DND-41 (cell line): Measurements from ENCODE around the gene OSBPL5.

Source experiments
- ATAC-seq: fragments of 200-7000 bp; cut with Tn5 transposase; 3 replicates; pipeline ENCODE4 v1.9.1; 2021; ENCODE audit warnings: low read depth; ENCODE audit not compliant: insufficient read depth
- DNase-seq: peaks from one replicate; pipeline ENCODE4 v3.0.0-alpha.2; 2020
- H2AFZ ChIP-seq: 2 replicates; pipeline ENCODE4 v1.6.0; 2012; ENCODE audit warnings: low read depth, low read length
- H3K27ac ChIP-seq: 2 replicates; pipeline ENCODE4 v1.5.1; 2012; ENCODE audit warnings: low read length, inconsistent platforms
- H3K27me3 ChIP-seq: fragments of 200-600 bp; sonication (generic); 2 replicates; pipeline ENCODE4 v1.6.0; 2012; ENCODE audit warnings: low read length, mild to moderate bottlenecking, inconsistent platforms; ENCODE audit not compliant: insufficient read depth, poor library complexity
- H3K36me3 ChIP-seq: 2 replicates; pipeline ENCODE4 v1.5.1; 2012; ENCODE audit warnings: low read length, inconsistent platforms; ENCODE audit not compliant: insufficient read depth
- H3K4me1 ChIP-seq: 2 replicates; pipeline ENCODE4 v1.5.1; 2012; ENCODE audit warnings: mild to moderate bottlenecking, low read length; ENCODE audit not compliant: insufficient read depth
- H3K4me2 ChIP-seq: 2 replicates; pipeline ENCODE4 v1.6.0; 2012; ENCODE audit warnings: mild to moderate bottlenecking, moderate library complexity, low read length, inconsistent platforms; ENCODE audit not compliant: insufficient read depth
- H3K4me3 ChIP-seq, 2 experiments: fragments of 200-600 bp in 1 of 2; shearing (Covaris generic) in 1 of 2; 2 replicates each; pipeline ENCODE4 v1.5.1; 2012 to 2016; ENCODE audit warnings: inconsistent platforms in 2 of 2, low read length in 2 of 2, mild to moderate bottlenecking in 2 of 2, low read depth in 1 of 2, moderate library complexity in 1 of 2
- H3K79me2 ChIP-seq: 2 replicates; pipeline ENCODE4 v1.6.0; 2012; ENCODE audit warnings: low read length, inconsistent platforms; ENCODE audit not compliant: insufficient read depth
- H3K9ac ChIP-seq: 2 replicates; pipeline ENCODE4 v1.6.0; 2012; ENCODE audit warnings: low read depth, mild to moderate bottlenecking, inconsistent platforms, low read length, moderate library complexity
- H3K9me3 ChIP-seq: 2 replicates; pipeline ENCODE4 v1.5.1; 2012; ENCODE audit warnings: low read length, moderate library complexity, mild to moderate bottlenecking, inconsistent platforms; ENCODE audit not compliant: insufficient read depth, severe bottlenecking
- H4K20me1 ChIP-seq: 2 replicates; pipeline ENCODE4 v1.6.0; 2012; ENCODE audit warnings: low read length; ENCODE audit not compliant: insufficient read depth
- EZH2 ChIP-seq: IDR thresholded peaks from 3 replicates; pipeline ENCODE4 v1.6.1; 2012; ENCODE audit warnings: borderline replicate concordance, low read depth, mild to moderate bottlenecking, moderate library complexity, low read length, inconsistent platforms; ENCODE audit not compliant: severe bottlenecking
- TF ChIP-seq, protein P1 (sequence below): IDR thresholded peaks from 2 replicates; pipeline ENCODE4 v1.5.1; 2012; ENCODE audit warnings: borderline replicate concordance, low read length, moderate library complexity, mild to moderate bottlenecking; ENCODE audit not compliant: poor library complexity, severe bottlenecking; ENCODE audit errors: extremely low read depth

The OSBPL5 gene

DNA sequence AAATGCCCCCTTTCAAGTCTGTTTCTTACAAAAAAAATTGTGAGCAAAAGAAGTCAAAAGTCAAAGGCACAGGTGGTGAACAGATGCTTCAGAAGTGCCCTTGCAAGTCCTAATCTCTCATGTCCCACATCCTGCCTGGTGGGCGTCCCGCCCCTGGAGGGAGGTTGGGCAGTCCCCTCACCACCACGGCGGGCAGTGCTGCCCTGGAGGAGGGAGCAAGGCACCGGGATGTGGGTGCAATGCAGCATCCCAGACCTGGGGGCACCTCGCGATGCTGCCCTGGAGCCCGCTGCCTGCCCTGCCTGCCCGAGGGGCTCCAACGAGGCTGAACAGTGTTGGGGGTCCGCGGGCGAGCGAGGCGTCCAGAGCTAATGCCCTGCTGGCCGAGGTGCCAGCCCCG is 37.6 kb upstream of the OSBPL5 start:
- Histone ChIP-seq H3K9ac (peak overlapping the region; percentile 38), H3K4me3 (no peak overlapping the region), H3K79me2 (no peaks in the 10 kb centered on the region), H3K4me1 (peaks cover 33% of the 10 kb centered on the region), H3K9me3 (no peaks in the 10 kb centered on the region), H3K36me3 (no peaks in the 10 kb centered on the region), H4K20me1 (no peaks in the 10 kb centered on the region), H3K4me2 (peak overlapping the region; percentile 27), H3K27me3 (no peaks in the 10 kb centered on the region), H3K27ac (peak overlapping the region; percentile 73), H2AFZ (no peak overlapping the region)
- peak; percentile 93 for DNase-seq
- TF ChIP-seq EZH2, result no peak
- TF ChIP-seq, protein P1, sequence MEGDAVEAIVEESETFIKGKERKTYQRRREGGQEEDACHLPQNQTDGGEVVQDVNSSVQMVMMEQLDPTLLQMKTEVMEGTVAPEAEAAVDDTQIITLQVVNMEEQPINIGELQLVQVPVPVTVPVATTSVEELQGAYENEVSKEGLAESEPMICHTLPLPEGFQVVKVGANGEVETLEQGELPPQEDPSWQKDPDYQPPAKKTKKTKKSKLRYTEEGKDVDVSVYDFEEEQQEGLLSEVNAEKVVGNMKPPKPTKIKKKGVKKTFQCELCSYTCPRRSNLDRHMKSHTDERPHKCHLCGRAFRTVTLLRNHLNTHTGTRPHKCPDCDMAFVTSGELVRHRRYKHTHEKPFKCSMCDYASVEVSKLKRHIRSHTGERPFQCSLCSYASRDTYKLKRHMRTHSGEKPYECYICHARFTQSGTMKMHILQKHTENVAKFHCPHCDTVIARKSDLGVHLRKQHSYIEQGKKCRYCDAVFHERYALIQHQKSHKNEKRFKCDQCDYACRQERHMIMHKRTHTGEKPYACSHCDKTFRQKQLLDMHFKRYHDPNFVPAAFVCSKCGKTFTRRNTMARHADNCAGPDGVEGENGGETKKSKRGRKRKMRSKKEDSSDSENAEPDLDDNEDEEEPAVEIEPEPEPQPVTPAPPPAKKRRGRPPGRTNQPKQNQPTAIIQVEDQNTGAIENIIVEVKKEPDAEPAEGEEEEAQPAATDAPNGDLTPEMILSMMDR, result no peak
- ATAC-seq, result peak; percentile 94

DNA sequence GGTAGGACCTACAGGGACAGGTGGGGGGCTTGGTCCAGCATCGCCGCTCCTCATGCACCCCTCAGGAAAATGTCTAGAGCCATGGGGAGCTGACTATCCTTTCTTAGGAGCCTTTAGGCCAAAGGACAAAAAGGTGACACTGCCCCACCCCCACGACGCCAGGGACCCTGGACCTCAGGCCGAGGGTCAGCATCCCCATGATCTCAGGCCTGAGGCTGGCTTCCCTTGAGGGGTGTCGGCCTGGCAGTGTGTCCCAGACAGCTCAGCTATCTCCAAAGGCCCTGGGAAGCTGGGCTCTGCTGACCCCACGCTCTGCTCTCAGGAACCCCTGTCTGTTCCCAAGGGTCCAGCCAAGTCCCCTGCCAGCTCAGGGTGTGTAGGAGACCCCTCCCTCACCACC is 37.2 kb upstream of the OSBPL5 start:
- Histone ChIP-seq H2AFZ (no peak overlapping the region), H3K9ac (peak overlapping the region; percentile 38), H3K27me3 (no peaks in the 10 kb centered on the region), H3K9me3 (no peaks in the 10 kb centered on the region), H3K4me1 (peaks cover 33% of the 10 kb centered on the region), H3K36me3 (no peaks in the 10 kb centered on the region), H3K4me2 (peak overlapping the region; percentile 27), H4K20me1 (no peaks in the 10 kb centered on the region), H3K27ac (peak overlapping the region; percentile 73), H3K79me2 (no peaks in the 10 kb centered on the region), H3K4me3 (no peak overlapping the region)
- DNase-seq, result no peak
- TF ChIP-seq, protein P1, result no peak
- TF ChIP-seq EZH2, result no peak
- peak; percentile 34; the same call in 2 of the 3 replicates for ATAC-seq

DNA sequence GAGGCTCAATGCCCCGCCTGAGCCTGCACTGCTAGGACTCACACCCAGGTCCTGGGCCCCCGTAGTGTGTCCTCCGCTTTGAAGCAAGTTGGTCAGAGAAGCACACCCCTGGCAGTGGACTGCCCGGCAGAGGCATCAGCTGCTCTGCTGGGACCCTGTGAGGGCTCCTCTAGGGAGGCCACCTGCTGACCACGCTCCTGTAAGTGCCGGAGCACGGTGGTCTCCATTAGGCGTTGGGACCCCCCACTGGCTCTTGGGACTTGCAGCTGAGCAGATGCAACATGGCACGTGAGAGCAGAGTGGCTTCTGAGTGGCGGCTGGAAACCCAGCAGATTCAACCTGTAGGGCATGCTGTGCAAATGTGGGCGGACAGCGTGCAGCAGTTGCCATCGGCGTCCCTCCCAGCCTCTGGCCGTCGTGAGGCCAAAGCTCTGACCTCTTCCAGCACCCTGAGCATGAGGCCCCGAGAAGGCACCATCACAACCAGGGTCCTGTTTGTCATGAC is 36.6 kb upstream of the OSBPL5 start:
- TF ChIP-seq EZH2, result no peak
- TF ChIP-seq, protein P1, result no peak
- H3K4me3 ChIP-seq, result no peak overlapping the region
- H3K9ac ChIP-seq, result peak overlapping the region; percentile 38
- H3K79me2 ChIP-seq, result no peaks in the 10 kb centered on the region
- peak overlapping the region; percentile 27 for H3K4me2 ChIP-seq
- no peak overlapping the region for H2AFZ ChIP-seq
- H3K27ac ChIP-seq, result peak overlapping the region; percentile 73
- H3K27me3 ChIP-seq, result no peaks in the 10 kb centered on the region
- no peaks in the 10 kb centered on the region for H3K36me3 ChIP-seq
- no peaks in the 10 kb centered on the region for H4K20me1 ChIP-seq
- H3K4me1 ChIP-seq, result peaks cover 33% of the 10 kb centered on the region
- ATAC-seq, result no peak
- H3K9me3 ChIP-seq, result no peaks in the 10 kb centered on the region
- DNase-seq, result no peak
